Dendritic cell treated with granulocyte-macrophage colony-stimulating factor and Interleukin-4, amounts not matched to agents 40 ng/mL and 50 ng/mL, for 4 days (primary cell): ENCODE measurements around the gene TMEM33.

Experiments
- H3K27ac Mint-ChIP-seq: one replicate; pipeline ENCODE4 v1.8.0; 2022; ENCODE audit warnings: mild to moderate bottlenecking, mixed read lengths
- H3K27me3 Mint-ChIP-seq: one replicate; pipeline ENCODE4 v1.8.0; 2022; ENCODE audit warnings: mild to moderate bottlenecking, mixed read lengths
- H3K36me3 Mint-ChIP-seq: one replicate; pipeline ENCODE4 v1.8.0; 2022; ENCODE audit warnings: low read depth, mixed read lengths
- H3K4me1 Mint-ChIP-seq: one replicate; pipeline ENCODE4 v1.8.0; 2022; ENCODE audit warnings: low read depth, mixed read lengths
- H3K4me3 Mint-ChIP-seq: one replicate; pipeline ENCODE4 v1.8.0; 2022; ENCODE audit warnings: mild to moderate bottlenecking, moderate library complexity, mixed read lengths
- H3K9me3 Mint-ChIP-seq: one replicate; pipeline ENCODE4 v1.8.0; 2022; ENCODE audit warnings: mixed read lengths
- intact Hi-C: fragments of 100-400 bp; cut with micrococcal nuclease; formaldehyde crosslinking; loops from one replicate; pipeline ENCODE4 v1.15.0; 2022

Gene TMEM33

DNA sequence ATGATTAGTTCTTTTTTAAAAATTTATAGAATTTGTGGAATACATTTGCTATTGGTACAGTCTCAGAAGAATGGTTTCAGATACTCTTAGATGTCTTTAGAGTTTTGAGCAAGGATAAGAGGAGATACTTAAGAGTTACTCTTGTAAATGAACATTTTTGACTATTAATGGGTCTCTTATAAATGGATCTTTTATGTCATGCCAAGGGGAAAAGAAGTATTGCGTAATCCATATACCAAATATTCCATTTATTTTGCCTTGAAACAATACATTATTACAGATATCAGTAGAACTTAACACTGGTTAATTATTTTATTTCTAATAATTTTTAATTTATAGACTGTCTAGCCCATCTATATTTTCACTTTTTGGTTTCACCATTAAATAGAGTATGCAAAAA, 29.2 kb downstream of the TMEM33 start:
- Mint-ChIP-seq H3K9me3 (peaks cover 16% of the 10 kb centered on the region), H3K27me3 (no peaks in the 10 kb centered on the region), H3K27ac (no peak overlapping the region), H3K4me1 (peaks cover 8% of the 10 kb centered on the region), H3K36me3 (no peaks in the 10 kb centered on the region), H3K4me3 (no peak overlapping the region)
- intact Hi-C loops = no loop called here

DNA sequence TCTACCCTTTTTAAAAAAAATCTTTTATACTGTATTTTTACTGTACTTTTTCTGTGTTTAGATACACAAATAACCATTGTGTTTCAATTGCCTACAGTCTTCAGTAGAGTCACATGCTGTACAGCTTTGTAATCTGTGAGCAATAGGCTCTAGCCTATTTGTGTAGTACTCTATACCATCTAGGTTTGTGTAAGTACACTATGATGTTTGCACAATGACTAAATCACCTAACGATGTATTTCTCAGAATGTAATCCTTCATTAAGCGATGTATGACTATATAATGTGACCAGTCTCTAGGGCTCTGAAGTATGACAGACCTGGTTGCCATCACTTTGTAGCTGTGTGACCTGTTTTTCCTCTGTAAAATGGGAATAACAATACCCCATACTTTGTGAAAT, 32.2 kb downstream of the TMEM33 start:
- peaks cover 10% of the 10 kb centered on the region for H3K4me1 Mint-ChIP-seq
- H3K27ac Mint-ChIP-seq = no peak overlapping the region
- peaks cover 28% of the 10 kb centered on the region for H3K9me3 Mint-ChIP-seq
- no peaks in the 10 kb centered on the region for H3K36me3 Mint-ChIP-seq
- no peaks in the 10 kb centered on the region for H3K27me3 Mint-ChIP-seq
- intact Hi-C loops = no loop called here
- no peak overlapping the region for H3K4me3 Mint-ChIP-seq

DNA sequence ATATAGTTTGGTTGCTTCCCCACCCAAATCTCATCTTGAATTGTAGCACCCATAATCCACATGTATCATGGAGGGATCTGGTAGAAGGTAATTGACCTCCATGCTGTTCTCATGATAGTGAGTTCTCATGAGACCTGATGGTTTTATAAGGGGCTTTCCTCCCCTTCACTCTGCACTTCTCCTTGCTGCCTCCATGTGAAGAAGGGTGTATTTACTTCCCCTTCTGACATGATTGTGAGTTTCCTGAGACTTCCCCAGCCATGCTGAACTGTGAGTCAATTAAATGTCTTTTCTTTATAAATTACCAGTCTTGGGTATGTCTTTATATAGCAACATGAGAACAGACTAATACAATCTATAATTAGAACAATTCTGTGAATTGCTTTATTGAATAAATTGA, 34.4 kb downstream of the TMEM33 start:
- intact Hi-C loops = no loop called here
- Mint-ChIP-seq H3K27me3 (no peaks in the 10 kb centered on the region), H3K4me3 (no peak overlapping the region), H3K36me3 (no peaks in the 10 kb centered on the region), H3K9me3 (peaks cover 30% of the 10 kb centered on the region), H3K27ac (no peak overlapping the region), H3K4me1 (peaks cover 10% of the 10 kb centered on the region)

- H3K4me3 Mint-ChIP-seq = no peak overlapping the region
- no peaks in the 10 kb centered on the region for H3K27me3 Mint-ChIP-seq
- peaks cover 10% of the 10 kb centered on the region for H3K9me3 Mint-ChIP-seq
- intact Hi-C loops = no loop called here
- peaks cover 14% of the 10 kb centered on the region for H3K4me1 Mint-ChIP-seq
- no peaks in the 10 kb centered on the region for H3K36me3 Mint-ChIP-seq
- H3K27ac Mint-ChIP-seq = no peak overlapping the region
Measured at GRCh38 chr4:41975341-41975740, 40.1 kb downstream of the TMEM33 start.

GRCh38 chr4:41976775-41977516, 41.7 kb downstream of the TMEM33 start:
- Mint-ChIP-seq H3K27ac (no peak overlapping the region), H3K36me3 (no peaks in the 10 kb centered on the region)

DNA sequence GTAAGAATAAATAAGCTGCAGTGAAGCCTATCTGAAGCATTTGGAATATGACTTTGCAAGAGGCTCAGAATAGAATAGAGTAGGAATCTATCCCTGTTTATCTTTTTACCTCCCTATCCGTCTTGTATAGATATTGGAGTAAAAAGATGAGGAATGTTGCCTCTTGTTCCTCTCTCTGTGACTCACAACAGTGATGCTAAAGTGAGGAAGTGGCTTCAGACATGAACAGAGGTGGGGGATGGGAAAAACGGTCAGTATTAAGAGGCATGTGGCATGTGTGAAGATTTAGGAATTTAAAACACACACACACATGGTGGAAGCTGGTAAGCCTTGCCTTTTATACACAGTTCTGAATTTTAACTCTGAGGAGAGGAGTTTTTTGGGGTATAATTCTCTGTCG, 42.5 kb downstream of the TMEM33 start:
- intact Hi-C loops = no loop called here
- H3K27me3 Mint-ChIP-seq = no peaks in the 10 kb centered on the region
- no peak overlapping the region for H3K27ac Mint-ChIP-seq
- H3K4me3 Mint-ChIP-seq = no peak overlapping the region
- H3K9me3 Mint-ChIP-seq = no peaks in the 10 kb centered on the region
- peaks cover 14% of the 10 kb centered on the region for H3K4me1 Mint-ChIP-seq
- H3K36me3 Mint-ChIP-seq = no peaks in the 10 kb centered on the region

More at GRCh38 chr4:41976775-41977516, 41.7 kb downstream of the TMEM33 start:
- peaks cover 14% of the 10 kb centered on the region for H3K4me1 Mint-ChIP-seq
- H3K4me3 Mint-ChIP-seq = no peak overlapping the region
- peaks cover 6% of the 10 kb centered on the region for H3K9me3 Mint-ChIP-seq
- H3K27me3 Mint-ChIP-seq = no peaks in the 10 kb centered on the region
- intact Hi-C loops = no loop called here

GRCh38 chr4:41981456-41981855, 46.2 kb downstream of the TMEM33 start, which contains the start of gene DCAF4L1:
DCAF4L1 (plus strand) TSS chr4:41981756; CDS start chr4:41981793, 37 bp downstream.
- intact Hi-C loops = no loop called here
- H3K4me3 Mint-ChIP-seq = no peak within 1 kb of the TSS
- H3K27ac Mint-ChIP-seq = no peak within 1 kb of the TSS
- no peaks in the 10 kb centered on the region for H3K27me3 Mint-ChIP-seq
- H3K9me3 Mint-ChIP-seq = no peaks in the 10 kb centered on the region
- H3K36me3 Mint-ChIP-seq = no peaks in the 10 kb centered on the region
- H3K4me1 Mint-ChIP-seq = peaks cover 8% of the 10 kb centered on the region

DNA sequence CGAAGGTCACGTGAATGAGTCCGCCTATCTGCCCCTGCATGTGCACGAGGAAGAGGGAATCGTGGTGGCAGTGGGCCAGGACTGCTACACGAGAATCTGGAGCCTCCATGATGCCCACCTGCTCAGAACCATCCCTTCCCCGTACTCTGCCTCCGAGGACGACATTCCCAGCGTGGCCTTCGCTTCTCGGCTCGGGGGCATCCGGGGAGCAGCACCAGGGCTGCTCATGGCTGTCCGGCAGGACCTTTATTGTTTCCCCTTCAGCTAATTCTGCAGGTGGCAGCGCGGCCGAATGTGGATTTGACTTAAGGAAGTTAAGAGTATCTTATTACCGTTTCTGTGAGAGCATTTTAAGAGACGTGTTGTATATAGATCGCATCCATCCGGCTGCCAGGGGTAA, 47.5 kb downstream of the TMEM33 start:
- Mint-ChIP-seq H3K27ac (no peak overlapping the region), H3K36me3 (no peaks in the 10 kb centered on the region), H3K27me3 (no peaks in the 10 kb centered on the region), H3K4me1 (peaks cover 7% of the 10 kb centered on the region), H3K4me3 (no peak overlapping the region), H3K9me3 (no peaks in the 10 kb centered on the region)
- intact Hi-C loops = no loop called here

DNA sequence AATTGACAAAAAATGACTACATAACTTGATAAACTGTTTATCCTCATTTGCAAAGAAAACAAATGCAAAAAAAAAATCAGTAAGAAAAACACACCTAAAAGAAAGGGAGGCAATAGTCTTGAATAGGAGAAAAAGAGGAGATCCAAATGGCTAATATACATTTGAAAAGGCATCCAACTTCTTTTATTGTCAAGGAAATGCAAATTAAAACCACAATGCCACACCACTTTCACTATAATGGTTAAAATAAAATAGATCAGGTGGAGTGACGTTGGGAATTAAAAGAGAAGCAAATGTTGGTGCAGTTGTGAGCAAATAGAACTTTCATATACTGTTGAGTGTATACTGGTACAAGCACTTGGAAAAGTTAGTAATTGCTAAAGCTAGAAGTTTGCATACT, 49.9 kb downstream of the TMEM33 start:
- Mint-ChIP-seq H3K27me3 (no peaks in the 10 kb centered on the region), H3K36me3 (peaks cover 4% of the 10 kb centered on the region), H3K9me3 (no peaks in the 10 kb centered on the region), H3K27ac (no peak overlapping the region), H3K4me1 (peaks cover 7% of the 10 kb centered on the region), H3K4me3 (no peak overlapping the region)
- intact Hi-C loops = no loop called here

- H3K9me3 Mint-ChIP-seq = no peaks in the 10 kb centered on the region
- intact Hi-C loops = loop anchor here (1.0 kb wide), 1 partner anchor 55 kb away; the partner anchor contains the start of gene TMEM33
- H3K36me3 Mint-ChIP-seq = peaks cover 13% of the 10 kb centered on the region
- peak overlapping the region; percentile 92 for H3K4me3 Mint-ChIP-seq
- H3K27ac Mint-ChIP-seq = peak overlapping the region; percentile 94
- peaks cover 14% of the 10 kb centered on the region for H3K4me1 Mint-ChIP-seq
- H3K27me3 Mint-ChIP-seq = no peaks in the 10 kb centered on the region
Measured at GRCh38 chr4:41989994-41990364, 54.8 kb downstream of the TMEM33 start.

GRCh38 chr4:41990365-41991111, 55.3 kb downstream of the TMEM33 start, which contains the start of gene SLC30A9:
SLC30A9 (plus strand) TSS chr4:41990530; CDS start chr4:41990652, 122 bp downstream.
- H3K27ac Mint-ChIP-seq = peak within 1 kb of the TSS; percentile 94

GRCh38 chr4:41991916-41992767, 56.9 kb downstream of the TMEM33 start:
- no peak overlapping the region for H3K4me3 Mint-ChIP-seq
- intact Hi-C loops = no loop called here
- H3K27me3 Mint-ChIP-seq = no peaks in the 10 kb centered on the region
- H3K9me3 Mint-ChIP-seq = no peaks in the 10 kb centered on the region
- peaks cover 19% of the 10 kb centered on the region for H3K36me3 Mint-ChIP-seq
- peaks cover 23% of the 10 kb centered on the region for H3K4me1 Mint-ChIP-seq
- no peak overlapping the region for H3K27ac Mint-ChIP-seq

More at GRCh38 chr4:41990365-41991111, 55.3 kb downstream of the TMEM33 start, which contains the start of gene SLC30A9:
- intact Hi-C loops = loop anchor here (1.0 kb wide), 1 partner anchor 55 kb away; the partner anchor contains the start of gene TMEM33
- no peaks in the 10 kb centered on the region for H3K27me3 Mint-ChIP-seq
- H3K9me3 Mint-ChIP-seq = no peaks in the 10 kb centered on the region
- peaks cover 14% of the 10 kb centered on the region for H3K36me3 Mint-ChIP-seq
- H3K4me1 Mint-ChIP-seq = peaks cover 20% of the 10 kb centered on the region
- peak within 1 kb of the TSS; percentile 92 for H3K4me3 Mint-ChIP-seq

- intact Hi-C loops = no loop called here
- Mint-ChIP-seq H3K4me1 (peaks cover 23% of the 10 kb centered on the region), H3K4me3 (no peak overlapping the region)
Measured at GRCh38 chr4:41992967-41993857, 58.0 kb downstream of the TMEM33 start.

More at GRCh38 chr4:41992967-41993857, 58.0 kb downstream of the TMEM33 start:
- no peak overlapping the region for H3K27ac Mint-ChIP-seq
- H3K27me3 Mint-ChIP-seq = no peaks in the 10 kb centered on the region
- no peaks in the 10 kb centered on the region for H3K9me3 Mint-ChIP-seq
- H3K36me3 Mint-ChIP-seq = peaks cover 25% of the 10 kb centered on the region
